ENCODE data around the gene SEMA4D. TPM values are rescaled to one million over a fixed set of nuclear protein-coding genes. Genes with fewer than 3 reads are reported as not detected.

Gene SEMA4D
- total and polyA plus RNA-seq, 2 of the 13 experiments (the other 11 are each of a cell fraction or from before 2014, with no cell fraction given): 0.13 to 0.16 TPM

DNA sequence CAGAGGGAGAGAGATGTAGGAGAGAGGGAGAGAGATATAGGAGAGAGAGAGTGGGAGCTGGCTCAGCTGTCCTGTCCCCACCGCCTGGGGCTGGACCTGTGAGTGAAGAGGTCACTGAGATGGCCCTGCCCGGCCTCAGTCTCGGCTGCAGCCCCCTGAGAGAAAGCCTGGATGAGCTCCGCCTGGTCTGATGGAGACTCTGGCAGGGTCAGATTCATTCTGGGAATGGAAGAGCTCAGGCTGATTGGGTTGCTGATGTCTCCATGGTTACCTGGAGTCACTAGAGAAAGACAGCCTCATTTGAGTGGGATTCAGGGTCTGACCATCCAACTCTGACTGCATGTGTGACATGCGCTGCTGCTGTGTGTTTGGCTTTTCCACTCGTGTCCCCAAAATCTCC, 27.1 kb upstream of the SEMA4D start:
- Histone ChIP-seq H4K20me1 (ENCODE audit: insufficient read depth, low read length) (no peaks in the 10 kb centered on the region), H3K9ac (ENCODE audit: insufficient read depth, low read depth, low read length) (no peak overlapping the region), H3K27me3 (ENCODE audit: control insufficient read depth in 1 of 2, insufficient read depth in 2 of 2, low read length in 2 of 2) (peaks cover 0 to 3% of the 10 kb centered on the region in 2 experiments; a peak in 1 of 5 replicates), H3K79me2 (ENCODE audit: insufficient read depth, low read length) (no peaks in the 10 kb centered on the region), H2AFZ (ENCODE audit: low read length) (no peak overlapping the region), H3K9me3 (ENCODE audit: low read length) (no peaks in the 10 kb centered on the region), H3K4me2 (ENCODE audit: low read depth, low read length) (no peak overlapping the region), H3K36me3 (replicated peaks in 1 of 2; ENCODE audit: control insufficient read depth in 1 of 2, insufficient read depth in 2 of 2, low read length in 2 of 2) (no peaks in the 10 kb centered on the region), H3K4me1 (ENCODE audit: insufficient read depth, low read length) (peaks cover 13% of the 10 kb centered on the region; the same call in 1 of the 2 replicates), H3K4me3 (replicated peaks in 1 of 3; ENCODE audit: insufficient read depth in 1 of 3, low read depth in 2 of 3, low read length in 3 of 3) (no peak overlapping the region), H3K27ac (ENCODE audit: extremely low read length, insufficient read depth, low read length) (no peak overlapping the region)
- in situ Hi-C loops (cut with HindIII; ENCODE audit: extremely low pct_ligation_motif_present, low pct_unique_long_range_greater_than_20kb): no loop called here
- intact Hi-C loops (cut with micrococcal nuclease; ENCODE audit: unreplicated experiment): no loop called here
- DNase-seq (ENCODE audit: low spot score): no peak
- ATAC-seq: no peak
- no peak for FAIRE-seq
- TF ChIP-seq, protein P1, sequence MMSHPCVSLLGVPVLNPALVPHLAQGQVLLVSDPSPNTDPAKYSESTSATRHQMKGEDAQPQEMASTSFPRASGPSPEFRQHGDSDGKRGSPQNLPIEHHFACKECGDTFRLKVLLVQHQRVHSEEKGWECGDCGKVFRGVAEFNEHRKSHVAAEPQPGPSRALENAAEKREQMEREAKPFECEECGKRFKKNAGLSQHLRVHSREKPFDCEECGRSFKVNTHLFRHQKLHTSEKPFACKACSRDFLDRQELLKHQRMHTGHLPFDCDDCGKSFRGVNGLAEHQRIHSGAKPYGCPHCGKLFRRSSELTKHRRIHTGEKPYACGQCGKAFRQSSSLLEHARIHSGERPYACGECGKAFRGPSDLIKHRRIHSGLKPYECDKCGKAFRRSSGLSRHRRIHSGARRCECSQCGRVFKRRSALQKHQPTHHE (CRISPR knock-in tag; IDR thresholded peaks at IDR 0.05; ENCODE audit: borderline replicate concordance): no peak
- TF ChIP-seq AHR (CRISPR knock-in tag; IDR thresholded peaks at IDR 0.05) (no peak), ARHGAP35 (CRISPR knock-in tag; IDR thresholded peaks at IDR 0.05; ENCODE audit: borderline replicate concordance) (no peak), EP300 (IDR thresholded peaks at IDR 0.05; ENCODE audit: low read depth in 2 of 2, low read length in 2 of 2) (no peak), EP300 (CRISPR knock-in tag; IDR thresholded peaks at IDR 0.05; ENCODE audit: borderline replicate concordance) (no peak), ZBTB20 (CRISPR knock-in tag; IDR thresholded peaks at IDR 0.05; ENCODE audit: borderline replicate concordance, low read depth) (no peak), NFE2L1 (CRISPR knock-in tag; IDR thresholded peaks at IDR 0.05; ENCODE audit: borderline replicate concordance) (no peak), CENPX (CRISPR knock-in tag; IDR thresholded peaks at IDR 0.05) (no peak), RXRB (CRISPR knock-in tag; IDR thresholded peaks at IDR 0.05; ENCODE audit: borderline replicate concordance) (no peak), HDAC1 (CRISPR knock-in tag; IDR thresholded peaks at IDR 0.05) (no peak), RBM22 (optimal IDR thresholded peaks at IDR 0.05; ENCODE audit: low read length) (no peak), NAIF1 (CRISPR knock-in tag; IDR thresholded peaks at IDR 0.05; ENCODE audit: borderline replicate concordance) (no peak), ZNF543 (CRISPR knock-in tag; IDR thresholded peaks at IDR 0.05) (no peak), MLLT10 (CRISPR knock-in tag; IDR thresholded peaks at IDR 0.05) (no peak), ZNF558 (CRISPR knock-in tag; IDR thresholded peaks at IDR 0.05; ENCODE audit: borderline replicate concordance) (no peak), ZNF337 (CRISPR knock-in tag; IDR thresholded peaks at IDR 0.05; ENCODE audit: borderline replicate concordance, low read depth) (no peak)
- 47% methylated on average over 5 of the region's 6 CpGs for whole genome bisulfite sequencing (ENCODE audit: low lambda C conversion rate)
- ChIA-PET CTCF (ENCODE audit: low intra/inter-chr PET ratio, low total read pairs) (no interaction called here), POLR2A (no interaction called here)
- BruUV-seq (replicated peaks): no TSS peak
